ENCODE results near the gene MAP3K9.

Gene MAP3K9

GRCh38 chr14:70698288-70698687, 111.0 kb downstream of the MAP3K9 start:
- no peak for DNase-seq (ENCODE audit: low spot score)

- no peak for DNase-seq (ENCODE audit: low spot score)
Measured at GRCh38 chr14:70697701-70698100, 111.6 kb downstream of the MAP3K9 start.

GRCh38 chr14:70696026-70696425, 113.3 kb downstream of the MAP3K9 start:
- DNase-seq (ENCODE audit: low spot score) = no peak

- DNase-seq (ENCODE audit: low spot score) = no peak
Measured at GRCh38 chr14:70692210-70692609, 117.1 kb downstream of the MAP3K9 start.

GRCh38 chr14:70685474-70686197, 123.7 kb downstream of the MAP3K9 start:
- no peak for DNase-seq (ENCODE audit: low spot score)

DNA sequence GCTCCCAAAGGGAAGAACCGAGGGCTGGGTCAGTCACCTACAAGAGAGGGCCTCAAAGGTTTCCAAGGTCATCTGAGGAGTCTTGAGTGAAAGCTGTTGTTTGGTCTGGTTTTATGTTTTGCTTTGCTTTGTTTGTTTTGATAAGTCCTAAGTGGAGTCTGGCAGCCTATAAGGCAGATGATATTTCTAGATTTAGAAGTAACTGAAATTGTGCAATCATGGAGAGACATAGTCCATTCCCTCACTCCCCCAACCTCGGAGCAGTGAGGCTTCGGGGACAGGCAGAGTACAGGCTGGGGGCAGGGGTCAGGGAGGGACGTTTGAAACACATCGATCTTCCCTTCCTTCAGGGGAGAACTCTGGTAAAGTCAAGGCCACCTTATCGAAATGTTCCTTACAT, 125.3 kb downstream of the MAP3K9 start:
- DNase-seq (ENCODE audit: low spot score) = no peak

DNA sequence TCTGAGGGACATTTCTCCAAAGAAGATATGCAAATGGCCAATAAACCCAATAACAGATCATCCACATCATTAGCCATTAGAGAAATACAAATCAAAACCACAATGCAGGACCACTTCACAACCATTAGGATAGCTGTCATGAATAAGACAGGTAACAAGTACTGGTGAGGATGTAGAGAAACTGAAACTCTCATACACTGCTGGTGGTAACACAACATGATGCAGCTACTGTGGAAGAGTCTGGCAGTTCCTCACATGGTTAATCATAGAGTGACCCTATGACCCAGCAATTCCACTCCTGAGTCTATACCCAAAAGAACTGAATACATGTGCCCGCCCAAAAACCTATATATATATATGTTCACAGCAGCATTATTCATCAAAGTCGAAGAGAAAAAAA, 128.6 kb downstream of the MAP3K9 start:
- no peak for DNase-seq (ENCODE audit: low spot score)

GRCh38 chr14:70677341-70677740, 132.0 kb downstream of the MAP3K9 start:
- DNase-seq (ENCODE audit: low spot score) = no peak

Measured in cerebellar cortex (tissue), 1 donor.